ENCODE measurements around the gene ZNF804A.

The ZNF804A gene

DNA sequence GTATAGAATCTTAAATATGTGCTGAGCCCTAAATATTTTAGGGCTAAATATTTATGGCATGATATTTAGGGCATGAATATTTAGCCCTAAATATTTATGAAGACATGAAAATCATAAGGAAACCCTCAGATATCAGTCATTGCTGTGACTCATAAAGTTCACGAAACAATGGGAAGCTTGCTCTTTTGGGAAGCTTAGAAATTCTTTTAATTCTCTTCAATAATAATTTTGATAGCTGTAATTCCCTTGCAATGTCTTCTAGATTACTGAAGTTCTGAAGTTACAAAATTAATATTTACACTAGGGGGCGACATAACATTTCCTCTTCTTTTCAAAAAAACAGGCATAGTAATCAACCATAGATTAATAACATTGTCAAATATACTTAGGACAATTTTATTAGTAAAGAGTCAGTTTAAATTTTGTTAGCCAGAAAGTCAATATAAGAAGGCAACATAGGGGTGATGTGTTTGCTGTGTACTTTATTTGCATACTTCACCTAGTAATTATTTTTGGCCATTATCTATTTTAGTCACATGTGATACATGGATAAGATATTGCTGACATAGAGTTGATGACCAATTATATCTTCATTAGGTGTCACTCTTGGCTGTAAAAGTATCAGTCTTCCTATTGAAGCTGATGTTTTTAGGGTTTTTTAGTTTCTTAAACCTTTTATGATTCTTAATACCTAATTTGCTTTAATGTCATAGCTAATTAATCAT, 13.2 kb downstream of the ZNF804A start:
- no peak for DNase-seq

DNA sequence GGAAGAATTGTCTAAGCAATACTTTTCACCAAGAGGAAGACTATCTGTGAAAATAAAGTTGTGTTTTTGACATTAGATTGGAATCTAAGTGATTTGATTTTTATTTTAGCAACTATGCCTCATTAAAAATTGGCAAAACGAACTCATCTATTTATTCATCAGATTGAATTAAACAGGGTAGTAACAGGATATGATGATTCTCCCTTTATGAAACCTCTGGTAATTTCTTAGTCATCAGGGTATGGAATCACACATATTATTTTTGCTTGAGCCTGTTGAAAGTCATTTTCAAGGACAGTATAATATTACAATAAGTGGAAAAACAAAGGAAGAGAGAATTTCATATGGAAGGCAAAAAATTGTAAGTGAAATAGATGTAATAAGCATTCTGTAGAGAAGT, 22.0 kb downstream of the ZNF804A start:
- DNase-seq: no peak

DNA sequence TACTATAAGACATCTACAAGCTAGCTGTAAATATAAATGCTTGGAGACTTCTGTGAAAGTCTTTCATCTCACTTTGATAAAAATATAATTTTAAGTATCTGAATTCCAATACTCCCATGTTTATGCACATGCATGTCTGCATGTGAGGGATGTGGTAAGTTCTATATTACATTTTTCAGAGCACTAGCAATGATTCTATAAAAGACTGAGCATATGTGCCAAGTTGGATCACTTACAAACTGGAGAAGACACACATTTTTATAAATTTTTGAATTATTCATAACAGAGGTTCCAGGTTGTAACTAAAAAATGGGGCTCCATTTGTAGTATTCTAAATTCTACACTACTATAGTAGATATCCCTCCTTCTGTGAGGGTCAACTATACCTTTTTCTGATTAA, 26.0 kb downstream of the ZNF804A start:
- DNase-seq: no peak

DNA sequence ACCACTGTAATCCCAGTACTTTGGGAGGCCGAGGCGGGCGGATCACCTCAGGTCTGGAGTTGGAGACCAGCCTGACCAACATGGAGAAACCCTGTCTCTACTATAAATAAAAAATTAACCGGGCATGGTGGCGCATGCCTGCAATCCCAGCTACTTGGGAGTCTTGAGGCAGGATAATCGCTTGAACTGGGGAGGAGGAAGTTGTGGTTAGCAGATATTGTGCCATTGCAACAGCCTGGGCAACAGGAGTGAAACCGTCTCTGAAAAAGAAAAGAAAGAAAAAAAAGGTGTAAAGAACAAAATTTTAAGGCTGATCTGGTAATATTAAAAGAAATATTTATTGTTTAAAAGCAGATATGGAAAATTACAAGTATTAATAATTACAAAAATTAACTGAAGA, 29.7 kb downstream of the ZNF804A start:
- DNase-seq: no peak

DNA sequence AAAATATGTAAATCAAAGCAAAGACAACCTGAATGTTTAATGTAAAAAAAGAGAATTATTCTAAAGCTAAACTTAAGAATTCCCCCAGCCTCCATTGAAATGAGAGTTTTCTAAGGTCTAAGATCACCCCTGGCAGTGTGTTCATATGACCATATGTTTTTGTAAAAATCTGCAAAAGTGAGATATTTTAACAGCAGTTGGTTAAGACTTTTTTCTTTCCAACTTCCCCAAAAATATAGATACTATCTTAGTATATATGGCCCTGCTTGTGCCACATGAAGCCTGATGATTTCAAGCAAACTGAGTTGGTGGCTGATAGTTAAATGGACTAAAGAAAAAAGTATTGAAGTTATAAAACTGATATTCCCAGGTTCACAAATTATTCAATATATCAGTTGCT, 35.4 kb downstream of the ZNF804A start:
- DNase-seq: no peak

DNA sequence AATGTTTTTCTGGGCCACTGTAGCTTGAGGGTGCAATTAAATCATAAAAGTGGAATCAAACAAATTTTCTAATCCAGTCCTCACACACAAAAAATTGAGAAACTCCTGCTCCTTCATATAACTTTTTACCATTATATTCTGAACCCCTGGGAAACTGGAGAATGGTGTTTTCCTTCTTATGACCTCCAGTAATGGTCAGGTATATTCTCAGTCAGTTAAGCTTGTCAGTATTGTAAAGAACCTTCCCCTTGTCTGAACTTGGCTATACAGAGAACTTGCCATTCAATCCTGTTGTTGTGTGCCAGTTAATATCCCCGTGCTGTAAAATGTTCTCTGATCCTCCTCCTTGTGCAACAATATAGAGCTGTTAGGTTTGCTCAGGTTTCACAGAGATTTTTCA, 39.5 kb downstream of the ZNF804A start:
- DNase-seq: no peak

DNA sequence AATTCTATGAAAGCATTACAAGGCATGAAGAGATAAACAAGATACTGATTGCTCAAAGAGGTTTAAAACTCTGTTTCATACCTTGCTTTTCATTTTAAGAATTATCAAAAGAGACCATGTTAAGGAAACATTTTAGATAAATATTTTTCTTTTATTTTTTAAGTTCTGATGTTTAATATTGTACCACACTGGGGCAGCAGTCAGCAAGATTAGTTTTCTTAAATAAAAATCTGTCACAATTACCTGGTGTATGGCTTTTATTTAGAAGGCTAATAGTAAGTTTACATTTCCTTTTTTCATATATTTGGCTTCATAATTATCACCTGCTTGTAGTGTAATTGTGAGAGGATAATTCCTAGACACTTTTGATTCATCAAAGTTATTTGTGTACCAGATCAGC, 46.4 kb downstream of the ZNF804A start:
- no peak for DNase-seq

DNA sequence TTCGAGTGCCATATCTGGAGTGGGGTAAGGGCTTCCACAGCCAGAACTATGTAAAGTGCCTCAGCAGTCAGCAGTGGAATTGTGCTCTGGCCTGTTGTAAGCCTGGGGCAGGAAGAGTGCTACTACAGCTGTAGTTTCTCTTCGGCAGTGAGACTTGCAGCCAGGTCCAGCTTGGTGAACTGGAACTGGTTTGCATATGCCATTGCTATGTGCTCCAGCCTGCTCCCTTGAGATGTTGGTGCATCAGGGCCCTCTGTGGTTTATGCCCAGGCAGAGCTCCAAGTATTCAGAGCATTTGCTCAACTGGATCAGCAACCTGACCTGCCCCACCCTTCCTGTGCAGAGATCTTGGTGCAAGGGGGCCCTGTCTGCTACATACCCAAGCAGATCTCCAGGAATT, 47.8 kb downstream of the ZNF804A start:
- DNase-seq: no peak

DNA sequence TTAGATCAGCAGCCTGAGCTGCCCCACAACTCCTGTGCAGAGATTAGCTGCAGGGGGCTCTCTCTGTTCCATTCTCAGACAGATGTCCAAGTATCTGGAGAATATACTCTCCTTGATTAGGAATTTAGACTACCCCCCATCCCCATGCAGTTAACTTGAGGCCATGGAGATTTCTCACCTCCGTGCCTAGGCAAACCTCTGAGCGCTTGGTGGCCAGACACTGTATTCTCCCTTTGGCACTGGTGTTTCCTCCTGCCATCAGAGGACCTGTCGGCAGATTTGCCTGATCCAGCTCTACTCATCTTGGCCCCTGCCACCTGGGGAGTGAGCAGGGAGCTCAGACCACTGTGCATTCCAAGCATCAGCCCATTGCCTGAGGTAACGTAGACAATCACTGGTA, 48.3 kb downstream of the ZNF804A start:
- DNase-seq: no peak

DNA sequence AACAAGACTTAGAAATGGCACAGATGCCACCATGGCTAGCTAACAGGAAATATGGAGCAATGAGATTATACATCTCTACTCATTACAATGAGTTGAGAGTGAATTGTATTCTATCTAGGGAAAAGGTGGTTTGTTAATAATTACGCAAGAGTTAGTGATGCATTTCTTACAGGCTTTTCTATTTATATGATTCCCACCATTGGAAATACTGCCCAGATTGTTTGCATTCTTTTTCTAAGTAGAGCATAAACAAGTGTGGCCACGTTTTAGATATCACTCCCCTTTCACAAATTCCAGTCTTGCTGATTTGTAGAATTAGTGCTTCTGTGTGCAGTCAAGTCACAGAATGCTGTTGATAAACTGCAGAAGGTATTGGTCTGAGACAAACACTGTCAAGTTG, 56.6 kb downstream of the ZNF804A start:
- no peak for DNase-seq

DNA sequence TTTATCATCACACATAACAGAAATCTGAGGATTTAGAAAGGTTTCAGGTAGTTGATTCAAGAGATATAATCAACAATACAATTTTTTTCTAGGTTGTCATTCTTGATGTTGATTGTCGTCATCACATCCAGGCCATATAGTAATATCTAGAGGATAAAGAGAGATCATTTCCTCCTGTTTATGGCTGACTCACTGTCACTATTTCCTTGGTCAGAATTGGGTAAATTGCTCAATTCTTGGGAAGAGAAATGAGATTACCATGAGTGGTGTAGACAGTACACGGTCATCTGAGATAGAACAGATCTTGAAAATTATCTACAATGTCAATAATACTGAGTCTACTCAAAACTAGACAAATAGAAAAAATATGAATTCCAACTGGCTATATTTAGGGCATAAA, 78.8 kb downstream of the ZNF804A start:
- no peak for DNase-seq

DNA sequence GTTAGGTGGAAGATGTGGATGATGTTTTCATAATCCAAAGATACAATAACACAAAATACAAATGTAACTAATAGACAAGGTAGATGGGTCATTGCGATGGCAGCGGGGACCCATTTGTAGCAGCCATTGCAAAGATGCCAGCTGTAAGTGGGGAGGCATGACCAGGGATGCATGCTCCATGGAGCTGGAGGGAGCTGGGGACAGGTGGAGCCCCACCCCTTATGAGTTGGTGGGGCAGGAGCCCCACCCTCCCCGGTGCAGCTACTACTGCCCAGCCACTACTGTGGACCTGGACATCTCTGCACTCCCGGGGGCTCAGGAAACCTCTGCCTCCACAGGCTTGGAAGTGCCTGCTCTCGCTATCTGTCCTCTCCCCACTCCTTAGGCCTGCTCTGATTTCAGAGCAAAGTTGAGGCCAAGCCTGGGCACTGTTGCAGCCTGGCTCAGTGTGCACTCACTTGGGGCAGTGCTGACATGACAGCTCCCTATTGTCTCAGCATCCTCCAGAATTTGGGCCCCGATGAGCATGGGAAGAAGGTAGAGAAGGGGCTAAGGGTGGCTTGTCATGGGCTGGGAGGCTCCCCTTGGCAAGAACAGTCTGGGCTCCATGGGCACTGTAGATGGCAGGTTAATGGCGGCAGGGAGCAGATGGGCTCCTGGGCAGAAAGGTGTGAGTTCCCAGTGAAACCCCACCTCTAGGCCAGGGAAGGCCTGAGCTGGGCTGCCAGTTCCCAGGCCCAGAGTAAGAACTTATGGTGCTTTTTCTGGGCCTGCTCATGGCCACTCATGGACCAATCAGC, 81.1 kb downstream of the ZNF804A start:
- no peak for DNase-seq

DNA sequence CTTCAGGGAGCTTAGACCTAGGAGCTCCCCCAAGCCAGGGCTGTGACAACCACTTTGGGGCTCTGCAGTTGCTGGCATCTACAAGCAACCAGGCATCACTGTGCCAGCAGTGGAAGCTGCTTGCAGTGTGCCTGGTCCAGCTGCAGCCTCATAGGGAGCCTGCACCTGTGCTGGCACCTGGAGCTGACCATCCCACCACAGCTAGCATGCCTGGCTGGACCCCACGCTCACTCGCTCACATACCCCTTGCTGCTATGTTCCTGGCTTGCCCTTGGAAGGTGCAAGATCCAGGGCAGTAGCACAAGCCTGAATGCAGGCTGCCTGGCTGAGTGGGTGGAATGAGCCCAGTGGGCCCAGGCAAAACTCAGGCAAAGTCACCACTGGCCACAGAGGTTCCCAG, 82.5 kb downstream of the ZNF804A start:
- no peak for DNase-seq

DNA sequence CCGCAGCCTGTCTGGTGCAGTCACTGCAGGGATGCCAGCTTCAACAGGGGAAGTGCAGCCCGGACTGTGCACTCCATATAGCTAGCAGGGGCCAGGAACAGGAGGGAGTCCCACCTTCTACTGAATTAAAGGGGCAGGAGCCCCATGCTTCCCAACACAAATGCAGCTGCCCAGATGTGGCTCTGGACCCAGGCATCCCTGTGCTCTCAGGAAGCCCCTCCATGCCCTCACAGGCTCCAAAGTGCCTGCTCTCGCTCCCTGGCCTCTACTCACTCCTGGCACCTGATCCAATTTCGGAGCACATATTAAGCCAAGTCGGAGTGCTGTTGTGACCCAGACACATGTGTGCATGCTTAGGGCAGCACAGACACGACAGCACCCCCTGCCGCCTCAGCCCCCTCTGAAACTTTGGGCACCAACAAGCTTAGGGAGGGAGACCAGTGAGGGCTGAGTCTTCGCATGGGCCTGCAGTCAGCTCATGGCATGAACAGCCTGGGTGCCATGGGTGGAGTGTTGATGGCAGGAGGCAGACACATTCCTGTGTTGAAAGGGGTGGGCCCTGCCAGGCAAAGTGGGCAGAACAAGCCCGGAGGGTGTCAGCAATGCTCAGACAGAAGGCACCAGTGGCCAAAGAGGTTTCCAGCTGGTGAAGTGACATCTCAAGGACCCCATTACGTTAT, 83.5 kb downstream of the ZNF804A start:
- DNase-seq: no peak

DNA sequence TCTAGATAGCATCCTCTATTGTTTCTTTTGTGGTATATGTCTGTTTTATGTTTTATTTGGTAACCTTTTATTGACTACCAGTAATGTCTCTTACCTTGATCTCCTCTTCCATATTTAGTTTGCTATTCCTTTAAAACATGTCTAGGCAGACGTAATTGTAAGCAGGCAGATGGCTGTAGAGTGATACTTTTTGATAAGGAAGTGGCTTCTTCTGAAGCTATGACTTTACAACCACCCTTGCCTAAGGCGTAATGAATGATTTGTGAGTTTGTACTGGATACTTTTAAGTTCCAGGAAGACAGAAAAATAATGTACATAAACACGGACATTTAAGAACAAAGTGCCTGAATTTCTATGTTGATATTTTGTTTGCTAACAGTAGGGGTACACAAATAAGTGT, 85.6 kb downstream of the ZNF804A start:
- DNase-seq: no peak

DNA sequence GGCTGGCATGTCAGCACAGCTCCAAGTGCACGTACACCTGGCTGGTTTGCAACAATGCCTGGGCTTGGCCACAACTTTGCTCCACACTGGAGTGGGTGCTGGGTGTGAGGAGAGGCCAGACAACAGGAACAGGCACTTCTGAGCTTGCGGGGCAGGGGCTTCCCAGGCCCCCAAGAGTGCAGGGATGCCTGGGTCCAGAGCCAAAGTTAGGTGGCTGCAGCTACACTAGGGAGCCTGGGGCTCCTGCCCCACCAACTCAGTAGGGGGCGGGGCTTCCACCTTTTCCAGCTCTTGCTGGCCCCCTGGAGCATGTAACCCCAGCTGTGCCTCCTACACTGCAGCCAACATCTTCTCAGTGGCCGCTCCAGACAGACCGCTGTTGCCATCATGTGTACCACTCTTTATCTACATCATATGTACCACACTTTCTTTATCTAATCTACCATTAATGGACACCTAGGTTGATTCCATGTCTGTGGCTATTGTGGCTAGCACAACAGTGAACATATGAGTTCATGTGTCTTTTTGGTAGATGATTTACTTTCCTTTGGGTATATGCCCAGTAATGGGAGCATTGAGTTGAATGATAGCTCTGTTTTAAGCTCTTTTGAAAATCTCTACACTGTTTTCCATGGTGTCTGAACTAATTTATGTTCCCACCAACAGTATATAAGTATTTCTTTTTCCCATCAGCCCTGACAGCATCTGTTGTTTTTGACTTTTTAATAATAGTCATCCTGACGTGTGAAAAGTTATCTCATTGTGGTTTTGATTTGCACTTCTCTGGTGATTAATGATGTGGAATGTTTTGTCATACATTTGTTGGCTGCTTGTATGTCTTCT, 87.9 kb downstream of the ZNF804A start:
- DNase-seq: no peak

DNA sequence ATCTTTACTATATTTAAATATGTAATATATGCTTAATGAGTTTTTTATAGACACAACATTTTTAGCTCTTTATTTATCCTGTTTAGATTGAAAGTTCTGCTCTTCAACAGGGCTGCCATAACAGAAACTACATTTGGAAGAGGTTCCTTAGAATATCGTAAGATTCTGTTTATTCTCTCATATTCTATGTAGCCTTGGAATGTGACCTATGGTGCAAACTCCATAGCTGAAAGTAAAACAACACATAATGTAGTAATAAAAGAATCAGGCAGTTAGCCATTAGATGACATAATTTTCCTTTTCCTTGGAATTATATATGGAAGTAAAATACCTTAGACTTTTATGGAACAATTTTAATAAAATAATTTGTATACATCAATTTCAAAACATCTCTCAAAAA, 91.3 kb downstream of the ZNF804A start:
- no peak for DNase-seq

DNA sequence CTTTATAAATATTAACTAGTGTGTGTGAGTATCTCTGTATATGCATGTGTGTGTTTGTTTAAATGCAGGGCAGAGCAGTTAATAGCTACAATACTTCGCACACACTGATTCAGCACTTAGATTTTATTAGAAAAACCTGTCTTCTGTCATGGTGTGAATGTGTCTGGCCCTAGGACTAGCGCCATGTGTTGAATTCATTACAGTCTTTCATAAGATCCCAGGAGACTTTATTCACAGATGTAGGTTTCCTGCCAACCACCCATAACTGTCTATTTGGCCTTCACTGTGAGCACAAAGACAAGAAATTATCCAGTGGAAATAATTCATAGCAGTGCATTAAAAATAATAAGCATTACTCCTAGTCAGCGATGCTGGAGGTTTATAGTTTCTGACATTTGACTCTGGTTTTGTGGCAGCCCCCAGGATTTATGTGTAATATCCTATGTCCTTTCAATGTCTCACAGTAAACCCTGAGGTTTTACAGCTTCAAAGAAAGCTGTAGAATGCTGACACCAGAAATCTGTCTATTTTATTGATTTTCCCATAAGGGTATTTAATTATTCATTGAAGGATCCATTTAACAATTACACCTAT, 93.9 kb downstream of the ZNF804A start:
- DNase-seq: no peak

DNA sequence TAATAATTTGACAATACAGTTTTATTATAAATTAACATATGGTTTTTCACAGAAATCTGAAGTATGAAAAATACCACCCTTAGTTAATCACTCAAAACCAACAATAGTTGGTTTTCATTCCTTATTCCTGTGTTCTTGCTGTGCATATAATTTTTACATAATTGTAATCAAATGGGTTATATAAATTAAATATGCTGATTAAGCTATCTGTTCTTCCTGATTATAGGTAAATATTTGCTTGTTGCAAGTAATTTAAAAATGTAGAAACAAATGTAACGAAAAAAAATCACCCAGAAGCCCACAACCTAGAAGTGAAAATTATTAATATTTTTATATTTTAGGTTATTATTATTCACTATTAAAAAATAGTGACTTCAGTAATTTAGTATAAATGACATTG, 98.3 kb downstream of the ZNF804A start:
- no peak for DNase-seq

DNA sequence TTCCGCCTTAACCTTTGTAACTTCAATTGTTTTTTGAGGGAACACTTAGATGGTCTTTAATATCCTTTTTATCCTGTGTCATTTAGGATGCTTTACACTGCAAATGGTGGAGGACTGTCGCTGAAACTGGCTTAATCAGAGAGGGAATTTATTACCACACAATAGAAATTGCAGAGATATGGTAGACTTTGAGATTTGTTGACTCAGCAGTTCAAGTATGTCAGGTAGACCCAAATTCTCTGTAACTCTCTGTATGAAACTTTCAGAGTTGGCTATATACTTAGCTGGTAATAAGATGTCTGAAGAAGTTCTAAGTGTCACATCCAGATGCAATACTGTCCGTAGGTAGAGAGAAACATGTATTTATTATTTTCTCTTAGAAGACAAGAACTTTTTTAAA, 100.1 kb downstream of the ZNF804A start:
- no peak for DNase-seq

DNA sequence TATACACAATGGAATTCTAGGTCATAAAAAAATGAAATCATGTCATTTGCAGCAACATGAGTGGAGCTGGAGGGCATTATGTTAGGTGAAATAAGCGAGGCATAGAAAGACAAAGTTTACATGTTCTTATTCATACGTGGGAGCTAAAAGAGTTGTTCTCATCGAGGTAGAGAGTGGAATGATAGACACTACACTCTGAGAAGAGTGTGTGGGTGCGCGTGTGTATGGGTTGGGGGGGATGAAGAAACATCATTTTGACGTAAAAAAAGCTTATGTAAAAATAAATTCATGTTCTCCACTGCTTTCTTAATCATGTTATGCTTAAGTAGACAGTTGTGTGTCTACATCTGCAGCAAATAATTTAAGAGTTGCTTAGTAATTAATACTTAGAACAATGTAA, 123.6 kb downstream of the ZNF804A start:
- DNase-seq: no peak

DNA sequence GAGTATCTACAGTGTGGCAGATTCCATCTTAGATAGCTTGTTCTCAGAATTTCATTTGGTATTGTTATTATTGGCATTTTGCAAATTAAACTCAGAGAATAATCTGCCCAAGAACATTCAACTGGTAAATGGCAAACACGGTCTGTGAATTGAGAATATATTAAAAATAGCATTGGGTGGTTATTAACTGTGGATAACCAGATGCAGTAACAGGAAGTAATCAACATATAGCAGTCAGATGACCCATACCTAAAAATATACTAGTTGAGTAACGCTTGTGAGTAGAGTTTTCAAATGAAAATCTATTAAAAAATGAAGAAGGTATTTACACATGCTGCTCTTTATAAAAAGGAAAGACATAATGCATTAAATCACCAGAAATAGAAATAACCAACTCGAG, 129.5 kb downstream of the ZNF804A start:
- no peak for DNase-seq

DNA sequence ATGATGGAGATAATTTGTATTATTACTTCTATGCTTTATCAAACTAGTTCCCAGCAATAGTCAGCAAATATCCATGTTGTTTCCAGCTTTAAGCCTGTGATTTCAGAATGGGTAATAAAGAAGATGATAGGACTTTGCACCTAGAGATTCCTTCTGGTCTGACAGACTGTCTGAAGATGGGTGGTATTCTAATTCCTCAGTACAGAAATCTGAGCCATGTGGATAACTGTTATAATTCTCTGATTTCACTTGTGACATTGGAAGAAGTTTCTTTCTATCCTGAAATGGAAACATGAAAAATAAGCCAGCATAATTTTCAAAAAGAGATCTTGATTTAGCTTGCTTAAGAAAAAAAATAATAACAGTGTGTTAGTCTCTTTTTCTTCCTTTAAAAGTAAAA, 130.1 kb downstream of the ZNF804A start:
- no peak for DNase-seq

Measured in activated naive CD4-positive, alpha-beta T cell (primary cell).